ENCODE data around the gene STOML3.

STOML3 gene

DNA sequence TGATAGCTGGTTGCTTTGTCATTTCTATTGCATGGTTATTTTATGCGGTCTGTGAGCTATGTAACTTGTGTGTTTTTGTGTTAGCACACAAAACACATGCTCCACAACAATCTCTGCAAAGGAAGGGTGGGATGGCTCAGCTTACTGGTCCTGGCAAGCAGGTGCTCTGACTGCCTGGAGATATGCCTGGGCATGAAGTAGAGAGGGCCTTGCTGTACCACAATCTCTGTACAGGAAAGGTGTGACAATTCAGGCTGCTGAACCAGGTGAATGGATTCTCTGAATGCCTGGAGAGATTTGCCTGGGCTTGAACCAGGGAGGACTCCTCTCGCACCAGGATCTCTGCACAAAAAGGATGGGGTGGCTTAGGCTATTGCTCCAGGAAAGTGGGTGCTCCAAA is 69.5 kb downstream of the STOML3 start:
- in situ Hi-C loops (cut with MboI; ENCODE audit: low sequenced_read_pairs) = no loop called here

Data from hTERT RPE-1 (cell line).